NCI-H2081 (cell line): ENCODE data around the gene ATP6V1C2.

Source experiments
- DNase-seq, 2 experiments: peaks; one replicate each; lab custom pipeline; 2025; lab: John Stamatoyannopoulos, UW

The ATP6V1C2 gene

DNA sequence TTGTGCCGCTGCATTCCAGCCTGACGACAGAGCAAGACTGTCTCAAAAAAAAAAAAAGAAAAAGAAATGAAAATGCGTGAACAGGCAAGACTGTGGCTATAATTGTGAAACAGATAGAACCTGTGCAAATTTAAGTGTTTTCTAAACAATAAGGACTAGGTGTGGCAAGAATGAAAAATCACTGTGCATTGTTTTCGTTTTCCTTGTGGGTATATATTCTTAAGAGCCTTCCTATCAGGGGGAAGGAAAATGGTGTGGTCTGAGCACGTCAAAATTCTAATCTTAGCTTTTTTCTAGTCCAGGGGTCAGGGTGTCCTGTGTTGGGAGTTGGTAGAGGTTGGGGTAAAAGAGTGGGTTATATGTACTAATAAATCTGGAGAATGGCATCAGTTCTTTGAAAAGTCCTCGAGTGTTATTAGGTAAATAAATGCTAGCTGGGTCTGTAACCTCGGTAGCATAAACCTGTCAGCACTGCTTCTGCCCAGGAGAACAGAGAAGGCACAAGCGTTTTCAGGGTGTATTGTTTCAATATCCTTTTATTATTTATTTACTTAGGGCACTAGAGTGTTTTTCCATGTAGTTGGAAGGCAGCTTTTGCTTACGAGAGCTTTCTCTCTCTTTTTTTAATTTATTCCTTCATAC lies 11.6 kb downstream of the ATP6V1C2 start:
- peak in 1 of 2 experiments; percentile 15 for DNase-seq

DNA sequence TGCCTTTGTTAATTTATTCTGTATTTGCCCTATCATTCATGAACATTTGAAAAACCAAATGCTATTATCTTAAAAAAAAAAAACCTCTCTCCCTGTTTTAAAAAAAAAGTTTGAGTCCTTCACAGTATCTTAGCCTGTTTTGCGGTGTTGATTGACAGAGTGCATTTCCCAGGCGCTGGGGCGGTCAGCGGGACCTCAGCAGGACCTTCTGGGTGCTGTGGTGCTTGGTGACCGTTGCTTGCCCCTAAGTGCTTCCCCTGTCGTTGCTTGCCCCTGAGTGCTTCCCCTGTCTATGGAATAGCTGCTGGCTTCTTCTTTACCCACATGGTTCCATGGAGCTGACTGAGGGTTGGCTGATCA lies 12.1 kb downstream of the ATP6V1C2 start:
- DNase-seq: no peak

DNA sequence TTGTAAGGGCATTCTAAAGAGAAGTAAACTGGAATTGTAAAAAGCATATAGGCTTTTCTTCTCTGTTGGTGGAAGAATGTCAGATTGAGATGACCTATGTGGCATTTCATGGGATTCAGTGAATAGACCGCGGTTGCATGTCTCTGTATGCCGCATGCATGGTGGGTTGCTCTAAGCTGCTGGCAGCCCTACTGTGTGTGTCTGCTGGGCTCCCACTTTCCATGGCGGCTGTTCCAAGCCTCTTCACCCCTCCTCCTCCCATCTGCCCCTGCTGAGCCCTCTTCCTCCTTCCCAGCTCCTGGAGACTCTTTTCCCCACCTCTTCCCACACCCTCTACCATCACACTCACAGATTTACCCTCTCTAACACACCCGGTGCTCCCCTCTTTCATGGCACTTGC lies 12.6 kb downstream of the ATP6V1C2 start:
- no peak for DNase-seq

DNA sequence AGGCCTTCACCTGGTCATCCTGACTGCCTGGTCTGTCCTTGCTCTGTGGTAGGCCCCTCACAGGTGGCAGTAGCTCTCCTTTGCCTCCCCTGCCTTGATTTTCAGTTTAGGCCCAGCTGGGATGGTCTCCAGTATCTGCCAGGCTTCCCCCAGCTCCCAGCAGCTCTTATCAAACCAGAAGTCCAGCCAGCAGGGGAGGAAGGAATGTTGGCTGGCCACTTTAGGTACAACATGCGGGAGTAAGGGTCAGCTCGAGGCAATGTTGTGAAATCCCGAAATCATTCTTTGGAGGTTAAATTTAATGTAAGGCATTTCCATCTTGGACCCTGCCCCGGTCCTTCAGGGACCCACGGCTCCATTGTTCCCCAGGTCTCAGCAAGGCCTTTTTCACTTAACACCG lies 16.8 kb downstream of the ATP6V1C2 start:
- DNase-seq: no peak

DNA sequence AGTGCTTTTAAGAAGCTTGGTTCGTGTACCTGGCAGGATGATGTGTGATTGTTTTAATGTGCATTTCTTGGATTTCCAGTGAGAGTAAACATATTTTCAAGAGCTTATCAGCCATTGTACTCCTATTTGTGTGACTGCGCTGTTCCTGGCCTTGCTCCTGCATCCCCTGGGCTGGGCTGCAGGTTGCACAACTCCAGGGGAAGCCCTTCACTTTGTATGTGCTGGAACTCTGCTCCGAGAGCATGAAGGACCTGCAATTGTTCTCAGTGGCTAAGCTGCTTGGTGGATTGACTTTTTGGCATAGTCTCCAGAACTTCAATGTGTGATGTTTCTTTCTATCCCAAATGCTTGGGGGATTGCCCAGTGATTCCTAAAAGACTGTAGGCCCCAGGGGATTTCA lies 18.8 kb downstream of the ATP6V1C2 start:
- DNase-seq: no peak

DNA sequence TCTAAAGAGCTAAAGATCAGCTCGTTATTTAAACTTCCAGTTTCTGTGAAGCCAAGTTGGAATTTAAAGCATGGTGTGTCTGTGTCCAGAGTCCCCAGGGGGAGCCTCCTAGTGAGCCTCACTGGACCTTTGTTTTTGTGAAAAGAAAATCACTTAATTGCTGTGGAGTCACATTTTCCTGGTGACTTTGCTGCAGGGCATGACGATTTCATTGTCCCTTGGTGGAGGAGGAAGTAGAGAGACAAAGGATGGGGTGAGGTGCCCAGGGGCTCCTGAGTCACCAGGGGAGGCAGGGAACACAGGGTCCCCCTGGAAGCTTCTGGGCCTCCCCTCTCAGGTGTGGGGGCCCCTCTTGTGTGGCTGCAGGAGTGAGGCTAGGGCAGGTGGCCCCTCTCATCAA lies 19.7 kb downstream of the ATP6V1C2 start:
- DNase-seq: peak; percentile 27 to 66

DNA sequence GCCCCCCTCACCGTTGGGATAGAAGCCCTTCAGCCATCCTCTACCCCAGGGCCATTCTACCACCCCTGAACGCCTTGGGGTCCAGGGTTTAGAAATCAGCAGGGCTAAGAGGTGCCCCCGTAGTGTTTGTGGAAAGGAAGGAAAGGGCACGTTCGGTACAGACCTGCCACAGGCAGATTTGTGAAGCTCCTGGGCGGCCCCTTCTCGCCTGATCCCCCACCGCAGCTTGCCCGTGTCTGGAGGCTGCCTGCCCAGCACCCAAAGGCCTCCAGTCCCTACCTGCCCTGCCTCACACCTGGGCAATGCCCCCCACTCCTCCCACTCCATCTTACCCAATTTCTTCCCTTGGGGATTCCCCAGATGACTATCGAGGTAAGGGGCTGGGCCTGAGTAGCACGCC lies 21.2 kb downstream of the ATP6V1C2 start:
- no peak for DNase-seq

DNA sequence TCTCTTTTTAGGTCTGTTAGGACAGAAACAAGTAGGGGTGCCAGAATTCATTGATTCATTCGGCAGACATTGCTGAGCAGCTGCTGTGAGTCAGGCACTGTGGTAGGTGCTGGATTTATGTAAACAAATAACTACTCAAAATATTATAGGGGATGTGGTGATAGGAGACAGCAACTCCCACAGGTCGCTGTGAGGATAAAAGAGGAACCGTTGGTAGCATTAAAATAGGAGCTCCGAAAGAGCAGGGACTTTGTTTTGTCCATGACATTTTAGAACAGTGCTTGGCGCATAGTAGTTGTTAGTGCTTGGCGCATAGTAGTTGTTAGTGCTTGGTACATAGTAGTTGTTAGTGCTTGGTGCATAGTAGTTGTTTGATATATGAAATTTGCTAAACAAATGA lies 29.2 kb downstream of the ATP6V1C2 start:
- no peak for DNase-seq

DNA sequence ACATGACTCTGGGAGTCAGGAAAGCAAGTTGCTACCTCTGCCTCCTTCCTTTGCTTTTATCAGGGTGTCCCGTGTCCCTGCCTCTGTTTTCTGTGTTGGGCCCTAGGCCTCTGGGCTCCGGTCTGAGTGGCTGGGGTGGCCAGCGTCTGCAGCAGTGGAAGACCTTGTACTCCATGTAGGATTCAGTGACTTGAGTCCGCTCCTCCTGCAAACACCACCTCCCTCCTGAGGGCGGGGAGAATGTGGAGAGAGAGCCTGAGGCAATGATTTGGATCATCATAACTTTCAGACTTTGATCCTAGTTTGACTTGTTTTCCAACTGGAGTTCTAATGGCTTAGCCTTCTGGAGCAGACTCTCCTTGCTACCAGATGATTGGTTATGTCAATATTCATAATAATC lies 30.8 kb downstream of the ATP6V1C2 start:
- DNase-seq: no peak

DNA sequence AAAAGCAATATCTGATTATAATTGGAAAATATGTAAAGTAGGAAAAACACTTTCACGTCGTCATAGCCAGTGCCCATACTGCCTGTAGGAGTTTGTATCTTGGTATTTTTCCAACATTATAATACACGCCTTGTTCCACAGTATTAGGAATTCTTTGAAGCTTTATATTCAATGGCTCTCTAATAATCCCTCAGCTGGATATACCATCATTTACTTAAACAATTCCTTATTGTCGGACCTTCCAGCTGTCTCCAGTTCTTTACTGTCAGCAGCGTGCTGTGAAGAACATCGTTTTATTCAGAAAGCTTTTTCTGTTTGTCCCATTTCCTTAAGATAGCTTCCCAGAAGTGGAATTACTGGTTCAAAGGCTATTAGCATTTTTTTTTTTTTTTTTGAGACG lies 31.7 kb downstream of the ATP6V1C2 start:
- DNase-seq: no peak

DNA sequence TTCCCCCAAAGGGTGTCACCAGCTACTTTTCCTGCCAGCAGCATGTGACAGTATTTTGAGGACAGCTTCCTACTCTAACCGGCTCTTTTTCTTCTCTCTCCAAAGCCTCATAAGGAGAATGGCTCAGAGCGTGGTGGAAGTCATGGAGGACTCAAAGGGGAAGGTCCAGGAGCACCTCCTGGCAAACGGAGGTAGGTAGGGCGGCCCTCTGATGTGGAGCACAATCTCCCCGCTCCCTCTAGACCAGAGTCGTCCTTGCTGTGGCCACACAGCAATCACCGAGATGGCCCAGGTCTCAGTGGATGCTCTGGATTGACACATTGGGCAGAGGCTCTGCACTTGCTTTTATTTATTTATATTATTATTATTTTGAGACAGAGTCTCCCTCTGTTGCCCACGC lies 32.4 kb downstream of the ATP6V1C2 start:
- no peak for DNase-seq

DNA sequence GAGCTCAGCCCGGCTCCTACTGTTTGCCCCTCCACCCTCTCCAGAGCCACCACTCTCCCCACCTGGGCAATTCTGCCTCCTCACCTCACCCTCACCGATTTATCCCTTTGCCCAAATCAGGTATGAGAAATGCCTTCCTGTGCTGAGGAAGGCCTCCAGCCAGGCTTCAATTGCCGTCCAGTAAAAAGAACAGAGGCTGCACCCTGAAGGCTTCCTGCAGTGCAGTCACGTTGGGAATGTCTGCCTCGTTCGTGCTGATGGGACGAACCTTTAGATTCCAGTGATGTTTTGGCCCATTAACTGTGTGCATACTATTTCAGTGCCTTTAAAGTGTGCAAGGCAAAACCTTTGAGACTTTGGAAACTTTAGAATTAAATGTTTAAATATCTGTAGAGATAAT lies 34.2 kb downstream of the ATP6V1C2 start:
- no peak for DNase-seq

DNA sequence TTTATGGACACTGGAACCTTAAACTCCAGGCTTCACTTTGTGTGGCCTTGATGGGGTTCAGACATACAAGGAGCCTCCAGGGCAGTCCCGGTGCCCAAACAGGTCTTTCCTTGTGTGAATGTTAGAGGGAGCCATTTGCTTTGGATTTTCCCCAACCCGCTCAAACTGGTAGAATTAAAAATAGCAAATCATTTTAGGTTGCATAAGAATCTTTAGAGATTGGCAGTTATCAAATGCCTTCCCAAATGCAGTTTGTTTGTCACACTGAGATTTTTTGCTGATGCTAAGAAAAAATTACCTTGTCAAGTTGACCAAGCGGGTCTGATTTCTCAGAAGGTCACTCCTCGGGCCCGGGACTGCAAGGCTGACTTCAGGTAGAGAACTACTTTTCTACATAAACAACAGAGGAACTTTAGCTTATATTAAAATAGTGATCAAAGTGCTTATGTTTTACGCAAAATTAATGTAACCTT lies 36.4 kb downstream of the ATP6V1C2 start:
- no peak for DNase-seq

DNA sequence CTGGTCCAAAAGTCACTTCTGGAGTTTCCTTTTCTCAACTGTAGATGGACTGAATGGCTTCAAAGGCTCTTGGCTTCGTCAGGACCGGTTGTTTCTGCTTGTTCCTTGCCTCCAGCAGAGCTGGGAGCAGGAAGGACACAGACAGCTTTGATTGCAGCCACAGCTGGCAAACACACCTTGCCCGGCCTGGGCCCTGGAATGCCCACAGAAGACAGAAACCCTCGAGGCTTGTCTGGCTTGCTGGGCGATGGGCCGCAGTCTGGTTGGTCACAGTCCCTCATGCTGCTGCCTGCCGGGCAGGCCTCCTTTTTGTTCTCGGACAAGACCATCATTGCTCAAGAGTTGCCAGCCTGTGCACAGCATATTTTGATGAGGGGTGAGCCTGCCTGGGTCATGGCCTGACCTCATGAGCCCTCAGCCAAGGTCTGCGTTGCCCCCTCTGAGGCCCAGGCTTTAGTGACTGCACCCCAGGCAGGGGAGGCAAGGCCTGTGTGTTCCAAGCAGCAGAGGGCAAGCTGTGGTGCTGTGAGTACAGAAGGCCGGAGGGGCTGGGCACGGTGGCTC lies 37.8 kb downstream of the ATP6V1C2 start:
- DNase-seq: no peak

DNA sequence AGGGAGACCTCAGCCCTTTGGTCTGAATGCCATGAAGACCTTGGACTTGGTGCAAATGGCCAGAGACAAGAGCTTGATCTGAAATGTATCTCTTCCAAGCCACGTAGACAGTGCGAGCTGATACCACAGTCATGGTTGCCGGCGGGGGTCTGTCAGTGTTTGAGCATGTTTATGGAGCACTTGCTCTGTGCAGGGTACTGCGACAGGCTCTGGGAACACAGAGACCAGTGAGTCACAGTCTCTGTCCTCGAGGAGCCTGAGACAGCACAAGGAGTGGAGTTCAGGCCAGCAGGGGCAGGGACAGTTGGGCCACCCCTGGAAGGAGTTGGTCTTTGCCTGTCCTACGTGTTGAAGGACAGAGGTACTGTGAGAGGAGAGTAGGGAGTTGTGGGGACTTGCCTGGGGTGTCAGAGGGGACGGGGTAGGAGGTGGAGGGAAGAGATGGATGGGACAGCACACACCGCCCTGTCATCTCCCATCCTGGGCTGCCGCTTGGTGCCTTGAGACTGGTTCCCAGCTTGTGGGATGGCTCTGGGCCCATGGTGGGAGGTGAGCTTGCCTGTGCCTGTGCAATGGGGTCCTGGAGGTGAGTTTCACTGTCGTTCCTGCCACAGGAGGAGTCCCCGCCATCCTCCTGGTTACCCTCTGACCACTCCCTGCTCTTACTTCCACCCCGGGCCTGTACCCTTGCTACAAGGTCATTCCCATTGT lies 39.5 kb downstream of the ATP6V1C2 start:
- DNase-seq: no peak

DNA sequence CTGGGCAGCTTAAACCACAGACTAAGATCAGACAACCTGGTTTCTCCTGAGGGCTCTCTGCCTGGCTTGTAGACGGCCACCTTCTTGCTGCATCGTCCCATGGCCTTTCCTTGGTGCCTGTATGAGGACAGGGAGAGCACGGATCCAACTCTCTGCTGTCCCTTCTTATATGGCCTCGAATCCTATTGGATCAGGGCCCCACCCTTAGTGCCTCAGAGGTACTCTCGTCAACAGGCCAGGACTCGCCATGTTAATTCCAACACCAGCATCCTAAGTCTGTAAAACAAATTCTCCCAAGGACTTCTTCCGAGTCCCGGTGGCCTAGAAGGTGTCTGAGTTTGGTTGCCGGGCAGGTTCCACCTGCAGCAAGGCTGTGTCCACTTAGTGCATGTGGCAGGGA lies 40.2 kb downstream of the ATP6V1C2 start:
- no peak for DNase-seq

DNA sequence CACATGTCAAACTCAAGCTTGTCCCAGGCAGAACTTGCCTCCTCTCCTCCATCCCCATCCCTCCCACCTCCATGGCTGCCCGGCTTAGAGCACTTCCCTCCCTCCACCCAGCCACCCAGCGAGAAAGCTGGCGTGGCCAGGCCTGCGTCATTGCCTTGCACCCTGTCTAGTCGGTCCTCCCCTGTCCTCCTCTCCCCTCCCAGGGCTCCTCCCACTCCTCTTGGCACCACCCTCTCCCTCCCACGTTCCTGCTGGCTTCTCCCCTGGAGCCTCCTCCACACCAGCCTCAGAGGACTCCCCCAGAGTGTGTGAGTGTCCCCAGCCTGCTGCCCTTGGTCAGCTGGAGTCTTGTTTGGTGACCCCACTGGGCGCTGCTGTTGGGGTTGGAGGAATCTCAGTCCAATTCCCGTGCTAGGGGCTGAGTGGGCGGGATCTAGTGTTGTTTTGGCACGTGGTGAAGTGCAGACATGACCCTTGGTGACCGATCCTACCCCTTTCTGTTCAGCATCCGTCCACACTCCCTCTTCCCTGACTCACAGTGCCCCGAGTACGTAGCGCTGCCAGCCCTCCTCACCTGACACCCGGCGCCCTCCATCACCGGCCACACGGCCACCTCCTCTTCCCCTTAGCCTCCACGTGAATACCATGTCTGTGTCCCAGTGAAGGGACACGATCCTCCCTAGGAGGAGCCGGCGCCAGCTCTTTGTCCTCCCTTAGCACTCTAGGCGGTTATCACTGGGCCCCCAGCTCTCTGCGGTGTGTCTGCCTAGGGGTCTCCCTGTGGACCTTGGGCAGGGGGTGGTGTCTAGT lies 41.4 kb downstream of the ATP6V1C2 start:
- no peak for DNase-seq

DNA sequence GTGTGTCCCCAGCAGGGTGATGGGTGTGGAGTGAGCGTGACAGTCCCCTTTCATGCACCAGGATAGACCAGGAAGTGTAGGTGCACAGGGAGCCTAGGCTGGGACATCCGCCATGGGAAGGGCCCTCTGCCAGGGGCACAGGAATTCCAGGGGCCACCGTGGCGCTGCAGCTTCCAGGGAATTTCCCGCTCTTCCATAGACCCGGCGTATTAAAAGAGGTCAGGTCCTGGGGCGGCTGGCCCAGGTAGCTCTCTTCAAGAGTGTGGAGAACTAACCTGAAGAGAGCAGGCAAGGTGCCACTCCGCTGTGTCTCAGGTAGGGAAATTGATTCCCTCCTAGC lies 42.0 kb downstream of the ATP6V1C2 start:
- DNase-seq: no peak

DNA sequence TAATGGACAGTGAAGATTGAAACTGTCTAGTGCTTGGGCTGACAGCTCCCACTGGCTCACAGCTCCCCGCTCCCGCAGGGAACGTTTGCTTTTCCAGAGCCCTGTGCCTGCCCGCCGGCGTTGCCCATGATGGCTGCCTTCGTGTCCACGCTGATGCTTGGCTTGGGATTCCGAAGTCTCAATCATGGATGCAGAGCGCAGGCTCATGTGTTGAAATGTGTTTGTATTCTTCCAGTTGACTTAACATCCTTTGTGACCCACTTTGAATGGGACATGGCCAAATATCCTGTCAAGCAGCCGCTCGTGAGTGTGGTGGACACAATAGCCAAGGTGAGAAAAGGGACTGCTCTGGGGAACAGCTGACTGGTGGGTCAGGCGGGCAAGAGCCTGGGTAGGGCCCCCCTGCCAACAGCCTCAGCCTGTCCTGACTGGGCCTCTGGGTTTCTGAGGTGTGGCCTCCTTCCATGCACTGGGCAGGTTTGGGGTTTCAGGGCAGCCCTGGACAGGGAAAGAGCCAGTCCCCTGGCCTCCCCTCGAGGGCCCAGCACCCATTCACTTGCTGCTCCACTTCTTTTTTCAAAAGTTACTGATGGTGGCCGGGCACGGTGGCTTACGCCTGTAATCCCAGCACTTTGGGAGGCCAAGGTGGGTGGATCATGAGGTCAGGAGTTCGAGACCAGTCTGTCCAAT lies 42.8 kb downstream of the ATP6V1C2 start:
- DNase-seq: no peak

DNA sequence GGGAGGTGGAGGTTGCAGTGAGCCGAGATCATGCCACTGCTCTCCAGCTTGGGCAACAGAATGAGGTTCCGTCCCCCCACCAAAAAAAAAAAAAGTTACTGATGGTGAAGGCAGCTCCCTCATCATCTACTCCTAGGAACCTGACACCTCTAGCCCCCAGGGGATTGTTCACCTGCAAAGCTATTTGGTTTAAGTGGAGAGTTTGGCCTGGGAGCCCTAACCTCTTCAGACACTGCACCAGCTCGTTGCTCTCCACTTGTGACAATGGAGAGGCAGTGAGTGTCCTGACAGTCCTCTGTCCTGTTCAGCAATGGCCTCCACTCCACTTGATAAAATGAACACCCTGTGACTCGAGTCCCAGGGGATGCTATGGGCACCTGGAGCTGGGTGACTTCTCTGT lies 43.5 kb downstream of the ATP6V1C2 start:
- no peak for DNase-seq

DNA sequence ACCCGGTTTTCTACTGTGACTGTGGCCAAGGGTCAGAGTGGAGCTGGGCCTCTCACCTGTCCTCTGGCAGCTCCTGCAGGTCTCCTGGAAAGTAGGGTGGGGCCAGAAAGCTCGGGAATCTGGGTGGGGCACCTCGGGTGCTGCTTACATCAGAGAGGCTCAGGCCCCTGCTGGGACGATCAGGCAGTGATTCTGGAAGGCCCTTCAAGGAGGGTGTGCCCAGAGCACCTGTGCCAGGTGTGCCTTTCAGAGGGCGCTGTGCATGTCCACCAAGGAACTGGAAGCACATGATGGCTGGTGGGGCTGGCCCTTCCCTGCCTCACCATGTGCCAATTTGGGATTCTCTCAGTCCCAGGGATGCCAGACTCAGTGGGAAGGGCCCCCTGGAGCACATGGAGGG lies 44.0 kb downstream of the ATP6V1C2 start:
- no peak for DNase-seq

DNA sequence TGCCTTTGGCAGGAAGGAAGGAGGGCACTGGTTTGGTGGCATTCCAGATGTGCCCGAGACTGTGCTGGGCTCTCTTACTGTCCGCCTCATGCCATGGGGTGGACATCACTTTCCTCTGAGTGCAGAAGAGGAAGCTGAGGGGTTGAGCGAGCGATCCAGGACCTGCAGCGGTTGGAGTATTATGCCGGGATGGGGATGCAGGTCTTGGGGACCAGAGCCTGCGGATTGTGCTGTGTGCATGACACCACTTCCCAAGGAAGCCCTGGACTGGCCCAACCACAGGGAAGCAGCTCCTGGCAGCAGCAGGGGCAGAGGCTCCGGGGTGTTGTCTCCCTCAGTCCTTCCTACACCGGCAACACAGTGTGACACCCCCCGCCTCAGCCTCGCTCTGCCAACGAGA lies 44.5 kb downstream of the ATP6V1C2 start:
- DNase-seq: no peak
